CD4-positive, alpha-beta T cell treated with Interleukin-1 beta for 1 hour (primary cell): ENCODE results near the gene ATP7A.
A peak's percentile ranks its signal among the peaks of the same experiment; 100 is the strongest.

ENCODE experiments used
- DNase-seq, 2 donors: peaks; one replicate each; pipeline ENCODE4 v3.0.0-alpha.2; 2020 to 2022

ATP7A gene

GRCh38 chrX:77945910-77946545, 35.5 kb downstream of the ATP7A start:
- no peak for DNase-seq

- no peak for DNase-seq
These were observed 36.1 kb downstream of the ATP7A start for GRCh38 chrX:77946571-77946970.

- no peak for DNase-seq
These were observed 39.3 kb downstream of the ATP7A start for GRCh38 chrX:77949840-77950239.

GRCh38 chrX:77952173-77952572, 41.7 kb downstream of the ATP7A start:
- no peak for DNase-seq

- DNase-seq = no peak
These were observed 42.8 kb downstream of the ATP7A start for GRCh38 chrX:77953302-77953701.

- no peak for DNase-seq
These were observed 43.2 kb downstream of the ATP7A start for GRCh38 chrX:77953708-77954107.

- no peak for DNase-seq
These were observed 50.1 kb downstream of the ATP7A start for GRCh38 chrX:77960567-77960966.

GRCh38 chrX:77961063-77961462, 50.6 kb downstream of the ATP7A start:
- no peak for DNase-seq

- DNase-seq = peak in 1 of 2 donors; percentile 8
These were observed 51.8 kb downstream of the ATP7A start for GRCh38 chrX:77962068-77962902.

GRCh38 chrX:77966361-77966760, 55.9 kb downstream of the ATP7A start:
- no peak for DNase-seq

GRCh38 chrX:77967631-77968030, 57.1 kb downstream of the ATP7A start:
- no peak for DNase-seq

- DNase-seq = no peak
These were observed 59.0 kb downstream of the ATP7A start, which contains the start of gene PGAM4 for GRCh38 chrX:77969538-77969937. TSS of gene PGAM4 (minus strand) at chrX:77969638. CDS start at chrX:77969638, 0 bp downstream.

- DNase-seq = no peak
These were observed 65.3 kb downstream of the ATP7A start for GRCh38 chrX:77975755-77976154.

- no peak for DNase-seq
These were observed 66.6 kb downstream of the ATP7A start for GRCh38 chrX:77977095-77977494.

GRCh38 chrX:77977518-77977917, 67.0 kb downstream of the ATP7A start:
- no peak for DNase-seq

- DNase-seq = no peak
These were observed 69.4 kb downstream of the ATP7A start for GRCh38 chrX:77979870-77980269.

GRCh38 chrX:78011846-78012245, 101.4 kb downstream of the ATP7A start:
- DNase-seq = no peak

- no peak for DNase-seq
These were observed 109.3 kb downstream of the ATP7A start for GRCh38 chrX:78019586-78020483.

GRCh38 chrX:78024349-78025059, 114.0 kb downstream of the ATP7A start:
- peak; percentile 22 to 61 for DNase-seq

GRCh38 chrX:78027798-78028197, 117.3 kb downstream of the ATP7A start:
- no peak for DNase-seq

- DNase-seq = peak in 1 of 2 donors; percentile 0
These were observed 119.2 kb downstream of the ATP7A start for GRCh38 chrX:78029663-78030062.

GRCh38 chrX:78035061-78035460, 124.6 kb downstream of the ATP7A start:
- DNase-seq = no peak

- DNase-seq = no peak
These were observed 127.4 kb downstream of the ATP7A start for GRCh38 chrX:78037881-78038280.
